ENCODE results near the gene SH3PXD2A. TPM values are rescaled to one million over a fixed set of nuclear protein-coding genes. Genes with fewer than 3 reads are reported as not detected.

Gene SH3PXD2A
- polyA plus RNA-seq, 1 experiment, result 50.2 TPM

DNA sequence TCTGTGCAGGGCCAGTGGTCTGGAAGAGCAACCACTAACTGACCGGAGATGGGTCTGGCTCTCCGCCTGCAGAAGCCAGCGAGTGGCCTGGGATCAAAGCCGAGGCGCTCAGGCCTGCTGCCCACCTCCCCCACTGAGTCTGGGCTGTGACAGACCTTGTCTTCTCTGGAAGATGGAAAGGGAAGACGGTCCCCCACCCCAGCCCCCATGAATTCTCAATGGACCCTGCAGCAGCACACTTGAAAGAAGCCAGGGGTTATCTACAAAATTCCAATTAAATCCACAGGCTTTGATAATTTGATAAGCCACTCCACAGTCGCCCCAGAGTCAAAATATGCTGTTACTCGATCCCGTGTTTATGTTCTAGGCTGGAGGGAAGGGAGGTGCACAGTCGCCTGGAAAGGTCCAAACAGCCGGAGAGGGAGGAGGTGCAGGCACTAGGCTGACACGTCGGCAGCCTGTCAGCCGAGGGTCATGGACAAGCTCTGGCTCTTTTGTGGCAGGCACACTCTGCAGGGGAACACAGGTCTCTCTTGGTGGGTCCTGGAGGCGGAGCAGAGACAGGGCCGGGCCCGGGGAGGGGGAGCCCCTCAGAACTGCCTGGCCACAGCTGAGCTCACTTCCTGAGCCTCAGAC is 134.9 kb downstream of the SH3PXD2A start:
- DNase-seq (ENCODE audit: low read depth), result no peak
- CTCF ChIA-PET, result no interaction called here
- Histone ChIP-seq H3K36me3 (ENCODE audit: control insufficient read depth, insufficient read depth, low read length) (peaks cover 8% of the 10 kb centered on the region), H3K4me3 (ENCODE audit: low read depth, low read length) (no peak overlapping the region), H3K27me3 (ENCODE audit: control insufficient read depth, insufficient read depth, low read length) (no peaks in the 10 kb centered on the region)
- POLR2A ChIA-PET, result no interaction called here
- TF ChIP-seq, protein P1, sequence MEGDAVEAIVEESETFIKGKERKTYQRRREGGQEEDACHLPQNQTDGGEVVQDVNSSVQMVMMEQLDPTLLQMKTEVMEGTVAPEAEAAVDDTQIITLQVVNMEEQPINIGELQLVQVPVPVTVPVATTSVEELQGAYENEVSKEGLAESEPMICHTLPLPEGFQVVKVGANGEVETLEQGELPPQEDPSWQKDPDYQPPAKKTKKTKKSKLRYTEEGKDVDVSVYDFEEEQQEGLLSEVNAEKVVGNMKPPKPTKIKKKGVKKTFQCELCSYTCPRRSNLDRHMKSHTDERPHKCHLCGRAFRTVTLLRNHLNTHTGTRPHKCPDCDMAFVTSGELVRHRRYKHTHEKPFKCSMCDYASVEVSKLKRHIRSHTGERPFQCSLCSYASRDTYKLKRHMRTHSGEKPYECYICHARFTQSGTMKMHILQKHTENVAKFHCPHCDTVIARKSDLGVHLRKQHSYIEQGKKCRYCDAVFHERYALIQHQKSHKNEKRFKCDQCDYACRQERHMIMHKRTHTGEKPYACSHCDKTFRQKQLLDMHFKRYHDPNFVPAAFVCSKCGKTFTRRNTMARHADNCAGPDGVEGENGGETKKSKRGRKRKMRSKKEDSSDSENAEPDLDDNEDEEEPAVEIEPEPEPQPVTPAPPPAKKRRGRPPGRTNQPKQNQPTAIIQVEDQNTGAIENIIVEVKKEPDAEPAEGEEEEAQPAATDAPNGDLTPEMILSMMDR (IDR thresholded peaks at IDR 0.05; ENCODE audit: insufficient read depth, low read depth, low read length), result no peak

DNA sequence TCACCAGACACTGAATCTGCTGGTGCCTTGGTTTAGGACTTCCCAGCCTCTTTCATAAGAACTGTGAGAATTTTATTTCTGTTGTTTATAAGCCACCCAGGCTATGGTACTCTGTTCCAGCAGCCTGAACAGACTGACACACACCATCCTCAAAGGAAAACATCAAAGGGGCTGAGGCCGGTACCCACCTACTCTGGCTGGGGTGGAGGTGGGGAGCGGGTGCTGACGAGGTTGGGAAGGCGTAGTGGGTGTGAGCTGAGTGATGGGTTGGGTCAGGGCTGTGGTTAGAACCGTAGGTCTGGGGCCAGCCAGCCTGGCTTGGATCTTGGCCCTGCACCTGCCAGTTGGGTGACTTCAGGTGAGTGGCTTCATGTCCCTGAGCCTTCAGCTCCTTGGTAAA is 136.3 kb downstream of the SH3PXD2A start:
- no peak for DNase-seq (ENCODE audit: low read depth)
- Histone ChIP-seq H3K4me3 (ENCODE audit: low read depth, low read length) (no peak overlapping the region), H3K27me3 (ENCODE audit: control insufficient read depth, insufficient read depth, low read length) (no peaks in the 10 kb centered on the region), H3K36me3 (ENCODE audit: control insufficient read depth, insufficient read depth, low read length) (peaks cover 8% of the 10 kb centered on the region)
- ChIA-PET CTCF (interaction anchor here (0.7 to 1.3 kb wide), 4 partner anchors 45 to 163 kb away, joined by 3 read pairs; partner anchors contain the start of gene SH3PXD2A), POLR2A (no interaction called here)
- TF ChIP-seq, protein P1 (IDR thresholded peaks at IDR 0.05; ENCODE audit: insufficient read depth, low read depth, low read length), result no peak

DNA sequence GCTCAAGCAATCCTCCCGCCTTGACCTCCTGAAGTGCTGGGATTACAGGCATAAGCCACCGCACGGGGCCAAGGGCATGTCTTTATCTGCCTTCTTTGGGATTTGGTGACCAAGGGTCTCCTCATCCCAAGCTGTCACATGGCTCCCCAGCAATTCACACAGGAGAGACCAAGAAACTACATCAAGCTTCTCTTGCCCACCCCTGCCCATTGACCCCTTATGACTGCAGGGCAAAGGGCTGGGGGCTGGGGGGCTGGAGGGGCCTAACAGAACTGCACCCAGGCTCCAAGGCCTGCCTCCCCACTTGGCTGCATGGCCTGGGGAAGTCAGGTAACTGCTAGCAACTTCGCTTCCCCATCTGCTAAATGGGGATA is 137.1 kb downstream of the SH3PXD2A start:
- CTCF ChIA-PET, result interaction anchor here (0.9 to 1.4 kb wide), 4 partner anchors 137 to 167 kb away, joined by 3 to 5 read pairs (median 3); partner anchors contain the start of gene SH3PXD2A
- TF ChIP-seq, protein P1 (IDR thresholded peaks at IDR 0.05; ENCODE audit: insufficient read depth, low read depth, low read length), result no peak
- no peaks in the 10 kb centered on the region for H3K27me3 ChIP-seq (ENCODE audit: control insufficient read depth, insufficient read depth, low read length)
- DNase-seq (ENCODE audit: low read depth), result no peak
- H3K36me3 ChIP-seq (ENCODE audit: control insufficient read depth, insufficient read depth, low read length), result peaks cover 8% of the 10 kb centered on the region
- H3K4me3 ChIP-seq (ENCODE audit: low read depth, low read length), result no peak overlapping the region
- POLR2A ChIA-PET, result no interaction called here

DNA sequence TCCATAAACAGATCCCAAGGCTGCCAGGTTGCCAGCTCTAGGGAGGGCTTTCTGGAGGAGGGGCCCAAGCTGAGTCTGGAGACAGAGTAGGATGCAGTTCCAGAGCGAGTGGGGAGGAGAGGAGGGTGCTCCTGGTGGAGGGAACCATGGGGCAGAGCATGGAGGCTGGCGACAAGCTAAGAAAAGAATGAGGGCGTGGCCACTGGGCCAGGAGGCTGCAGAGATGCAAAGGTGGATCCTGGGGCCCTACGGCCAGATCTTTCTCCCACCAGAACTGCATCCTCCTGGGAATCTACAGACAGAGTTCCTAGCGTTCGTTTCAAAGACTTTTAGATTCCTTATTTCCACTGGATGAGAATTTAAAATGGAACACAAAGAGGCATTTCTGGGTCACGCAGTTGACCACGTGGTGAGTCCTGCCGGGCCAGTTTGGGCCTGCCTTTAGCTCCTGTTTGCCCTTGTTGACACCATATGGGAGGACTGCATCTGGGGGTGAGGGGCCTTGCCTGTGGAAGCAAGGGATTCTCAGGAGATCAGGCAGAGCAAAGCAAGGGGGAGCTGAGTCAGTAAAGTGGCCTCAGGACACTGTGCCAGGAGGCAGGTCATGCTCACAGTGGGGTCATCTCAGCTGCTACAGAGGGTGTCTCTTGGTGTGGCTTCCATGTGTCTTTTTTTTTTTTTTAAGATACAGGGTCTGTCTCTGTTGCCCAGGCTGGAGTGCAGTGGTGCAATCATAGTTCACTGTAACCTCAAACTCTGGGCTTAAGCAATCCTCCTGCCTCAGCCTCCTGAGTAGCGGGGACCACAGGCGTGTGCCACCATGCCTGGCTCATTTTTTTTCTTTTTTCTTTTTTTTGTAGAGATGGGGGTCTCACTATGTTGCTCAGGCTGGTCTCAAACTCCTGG is 137.8 kb downstream of the SH3PXD2A start:
- ChIA-PET POLR2A (no interaction called here), CTCF (interaction anchor here (1.4 kb wide), 1 partner anchor 167 kb away, joined by 5 read pairs; no protein-coding TSS in a partner anchor)
- Histone ChIP-seq H3K36me3 (ENCODE audit: control insufficient read depth, insufficient read depth, low read length) (peaks cover 6% of the 10 kb centered on the region), H3K4me3 (ENCODE audit: low read depth, low read length) (no peak overlapping the region), H3K27me3 (ENCODE audit: control insufficient read depth, insufficient read depth, low read length) (no peaks in the 10 kb centered on the region)
- TF ChIP-seq, protein P1 (IDR thresholded peaks at IDR 0.05; ENCODE audit: insufficient read depth, low read depth, low read length), result no peak
- DNase-seq (ENCODE audit: low read depth), result no peak

All from BJ (cell line).